HG03439 (cell line): Measurements from ENCODE around the gene NARS2.
"Not testable (repeated sequence)": the region's sequence is repeated elsewhere in the genome, so short reads cannot be mapped to it uniquely, and the experiment has no call there.

ENCODE experiments used
- ATAC-seq: cut with Tn5 transposase; IDR thresholded peaks from one replicate; pipeline ENCODE4 v1.9.1; 2021; ENCODE audit warnings: mild to moderate bottlenecking, moderate library complexity; ENCODE audit not compliant: unreplicated experiment

NARS2 gene

DNA sequence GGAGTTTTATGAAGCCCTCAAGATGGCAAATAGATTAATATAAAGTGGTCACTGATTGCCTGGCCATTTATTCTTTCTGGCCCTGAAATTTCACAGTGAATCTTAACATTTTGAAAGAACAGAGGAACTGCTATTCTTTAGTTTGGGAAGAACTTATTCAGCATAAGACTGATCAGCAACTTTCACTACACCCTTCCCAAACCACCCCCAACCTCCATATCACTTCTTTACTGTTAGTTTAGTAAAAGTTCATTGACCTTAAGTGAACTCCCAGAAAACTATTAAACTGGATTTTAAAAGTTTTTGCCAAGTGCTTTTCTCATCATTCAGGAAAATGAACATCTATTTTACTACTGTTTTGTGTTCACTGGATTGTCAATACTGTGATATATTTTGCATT lies 77.4 kb downstream of the NARS2 start:
- no peak for ATAC-seq

GRCh38 chr11:78493413-78493975 lies 81.2 kb downstream of the NARS2 start:
- ATAC-seq: no peak

DNA sequence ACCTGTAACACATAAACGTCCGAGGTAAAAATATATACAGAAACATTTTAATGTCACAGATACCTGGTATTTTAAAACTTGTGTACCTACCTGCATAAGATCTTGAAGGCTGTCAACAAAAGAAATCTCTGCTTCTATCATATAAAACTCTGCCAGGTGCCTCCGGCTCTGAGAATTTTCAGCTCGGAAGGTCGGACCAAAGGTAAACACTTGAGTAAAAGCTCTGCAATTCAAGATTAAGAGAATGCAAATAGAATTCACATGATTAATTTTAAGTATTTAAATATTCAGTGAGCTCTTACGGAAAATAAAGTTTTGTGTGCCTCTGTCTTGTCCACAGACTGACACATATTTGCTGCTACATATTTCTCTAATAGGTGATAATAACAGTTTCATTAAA lies 81.7 kb downstream of the NARS2 start:
- no peak for ATAC-seq

- ATAC-seq: no peak
Measured at GRCh38 chr11:78489184-78489583, 85.5 kb downstream of the NARS2 start.

DNA sequence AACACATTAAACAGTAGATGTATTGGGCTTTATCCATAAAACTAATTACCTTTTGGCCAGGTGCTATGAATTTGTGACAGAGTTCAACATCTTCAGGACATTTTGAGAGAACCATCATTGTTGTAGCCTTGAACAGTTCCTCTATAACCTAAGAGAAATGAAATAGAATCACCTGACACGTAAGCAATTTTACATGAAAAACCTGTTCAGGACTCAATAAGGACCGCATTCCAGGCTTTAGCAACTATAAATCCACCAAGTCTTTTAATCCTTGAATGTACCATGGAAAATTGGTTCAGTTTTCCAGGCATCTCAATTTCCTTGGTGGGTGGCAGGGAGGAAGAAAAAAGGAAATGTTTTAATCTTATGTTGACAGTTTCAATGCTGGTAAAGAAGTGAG lies 96.1 kb downstream of the NARS2 start:
- no peak for ATAC-seq

GRCh38 chr11:78476066-78476465 lies 98.6 kb downstream of the NARS2 start:
- ATAC-seq: no peak

DNA sequence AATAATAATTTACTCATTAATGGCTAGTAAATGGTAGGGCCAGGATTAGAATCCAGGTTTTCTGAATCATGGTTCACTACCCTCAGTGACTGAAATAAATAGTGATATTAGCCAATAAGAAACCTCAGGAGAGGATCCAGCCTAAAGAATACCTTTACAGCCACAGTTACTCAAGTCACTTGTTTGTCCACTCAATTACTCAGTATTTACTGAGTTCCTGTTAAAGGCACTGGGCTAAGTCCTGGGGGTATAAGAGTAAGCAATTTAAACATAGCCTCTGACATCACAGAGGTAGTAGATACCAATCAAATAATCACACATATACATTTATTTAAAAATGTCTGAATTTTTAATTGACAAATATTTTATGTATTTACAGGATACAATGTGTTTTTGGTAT lies 100.2 kb downstream of the NARS2 start:
- no peak for ATAC-seq

DNA sequence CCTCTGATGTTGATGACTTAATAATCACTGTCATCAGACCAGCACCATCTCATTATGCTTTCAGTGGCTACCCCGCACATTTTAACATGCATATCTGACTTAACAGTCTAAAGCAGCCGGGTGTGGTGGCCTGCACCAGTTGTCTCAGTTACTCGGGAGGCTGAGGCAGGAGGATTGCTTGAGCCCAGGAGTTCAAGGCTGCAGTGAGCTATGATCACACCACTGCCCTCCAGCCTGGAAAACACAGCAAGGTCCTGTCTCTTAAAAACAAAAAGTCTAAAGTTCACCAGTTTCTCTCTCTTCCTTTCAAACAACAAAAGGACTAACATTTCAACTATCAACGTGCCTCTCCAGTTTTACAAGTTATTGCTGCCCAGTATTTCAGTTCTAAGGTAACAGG lies 101.8 kb downstream of the NARS2 start:
- no peak for ATAC-seq

DNA sequence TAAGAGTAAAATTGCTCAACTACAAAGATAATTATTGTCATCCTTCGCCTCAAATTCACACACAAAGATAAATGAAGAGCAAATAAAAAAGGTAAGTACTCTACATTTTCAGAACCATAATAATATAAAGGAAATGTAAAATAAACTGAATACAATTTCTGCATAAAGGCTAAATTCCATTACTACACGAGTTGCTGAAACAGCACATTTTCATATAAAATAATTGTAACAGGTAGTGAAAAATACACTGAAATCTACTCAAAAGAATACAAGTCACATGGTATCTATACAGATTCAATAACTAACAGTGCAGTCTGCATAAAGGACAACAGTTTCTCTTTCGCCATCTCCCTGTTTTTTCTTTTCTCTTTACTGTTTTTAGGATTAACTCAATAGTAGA lies 102.3 kb downstream of the NARS2 start:
- no peak for ATAC-seq

- no peak for ATAC-seq
Measured at GRCh38 chr11:78470861-78471442, 103.7 kb downstream of the NARS2 start.

- ATAC-seq: no peak
Measured at GRCh38 chr11:78469896-78470295, 104.8 kb downstream of the NARS2 start.

GRCh38 chr11:78467931-78468330 lies 106.7 kb downstream of the NARS2 start:
- ATAC-seq: no peak

DNA sequence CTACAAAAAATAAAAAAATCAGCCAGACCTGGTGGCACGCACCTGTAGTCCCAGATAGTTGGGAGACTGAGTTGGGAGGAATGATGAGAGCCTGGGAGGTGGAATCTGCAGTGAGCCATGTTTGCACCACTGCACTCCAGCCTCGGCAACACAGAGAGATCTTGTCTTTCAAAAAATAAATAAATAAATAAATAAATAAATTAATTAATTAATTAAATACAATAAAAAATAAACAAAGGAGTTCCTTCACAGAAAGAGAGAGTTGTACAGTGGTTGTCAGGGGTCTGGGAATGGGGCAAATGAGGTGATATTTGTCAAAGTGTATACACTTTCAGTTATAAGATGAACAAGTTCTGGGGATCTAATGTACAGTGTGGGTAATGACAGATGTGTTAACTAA lies 107.3 kb downstream of the NARS2 start:
- ATAC-seq: no peak

- peak; percentile 98 for ATAC-seq
Measured at GRCh38 chr11:78465169-78465942, 109.3 kb downstream of the NARS2 start.

DNA sequence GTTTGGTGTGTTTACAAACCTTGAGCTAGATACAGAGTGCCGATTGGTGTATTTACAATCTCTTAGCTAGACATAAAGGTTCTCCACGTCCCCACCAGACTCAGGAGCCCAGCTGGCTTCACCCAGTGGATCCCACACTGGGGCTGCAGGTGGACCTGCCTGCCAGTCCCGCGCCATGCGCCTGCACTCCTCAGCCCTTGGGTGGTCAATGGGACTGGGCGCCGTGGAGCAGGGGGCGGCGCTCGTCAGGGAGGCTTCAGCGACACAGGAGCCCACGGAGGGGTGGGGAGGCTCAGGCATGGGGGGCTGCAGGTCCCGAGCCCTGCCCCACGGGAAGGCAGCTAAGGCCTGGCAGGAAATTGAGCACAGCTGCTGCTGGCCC lies 109.9 kb downstream of the NARS2 start:
- ATAC-seq: not testable (repeated sequence)

- ATAC-seq: no peak
Measured at GRCh38 chr11:78460471-78460870, 114.2 kb downstream of the NARS2 start.

GRCh38 chr11:78459738-78460137 lies 114.9 kb downstream of the NARS2 start:
- ATAC-seq: no peak

DNA sequence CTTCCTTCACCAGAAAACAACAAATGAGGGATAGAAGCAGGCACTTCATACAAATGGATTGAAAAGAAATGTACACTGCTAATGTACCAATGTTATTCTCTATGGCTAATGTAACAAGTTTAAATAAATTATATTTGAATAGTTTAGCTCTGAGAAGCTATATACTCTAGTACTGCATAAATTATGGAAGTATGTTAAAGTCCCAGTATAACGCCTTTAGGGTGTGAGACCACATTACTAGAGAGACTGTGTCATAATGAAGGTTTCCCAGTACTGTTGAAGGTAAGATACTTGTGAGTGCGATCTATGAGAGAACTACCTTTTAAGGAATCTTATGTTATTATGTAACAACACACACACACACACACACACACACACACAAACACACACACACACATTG lies 117.2 kb downstream of the NARS2 start:
- ATAC-seq: no peak

- ATAC-seq: peak; percentile 57
Measured at GRCh38 chr11:78453140-78453935, 121.3 kb downstream of the NARS2 start.

DNA sequence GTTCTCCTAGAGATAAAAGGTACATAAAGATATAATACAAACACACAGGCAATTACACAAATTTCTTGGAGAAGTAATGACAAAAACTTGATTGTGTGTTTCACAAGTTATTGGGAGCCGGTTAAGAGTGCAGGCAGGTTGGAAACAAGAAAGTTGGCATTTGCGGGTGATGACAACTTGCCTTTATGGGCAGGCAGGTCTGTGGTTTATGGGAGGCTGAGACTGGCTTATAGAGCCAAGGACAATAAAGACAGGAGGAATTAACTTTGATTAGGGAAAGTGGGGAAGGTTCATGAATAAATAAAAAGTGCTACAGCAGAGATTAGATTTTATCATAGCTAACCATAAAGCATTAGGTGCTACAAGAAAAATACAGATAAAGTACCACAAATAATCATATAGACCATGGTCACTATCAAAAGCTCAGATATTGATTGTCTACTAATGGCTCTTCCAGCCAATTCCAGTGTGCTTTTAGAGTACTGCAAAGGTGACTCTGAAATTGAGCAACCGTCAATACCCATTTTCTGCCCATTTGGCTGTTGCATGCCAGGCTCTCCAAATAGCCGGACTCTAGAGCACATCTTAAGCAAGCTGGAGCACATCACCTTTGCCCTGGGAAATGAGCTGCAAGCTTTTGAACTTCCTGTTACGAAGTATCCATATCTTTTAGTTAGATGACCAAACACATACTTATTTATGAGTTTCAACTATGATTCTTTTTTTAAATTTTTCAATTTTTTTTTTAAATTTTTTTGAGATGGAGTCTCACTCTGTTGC lies 123.1 kb downstream of the NARS2 start:
- ATAC-seq: no peak

DNA sequence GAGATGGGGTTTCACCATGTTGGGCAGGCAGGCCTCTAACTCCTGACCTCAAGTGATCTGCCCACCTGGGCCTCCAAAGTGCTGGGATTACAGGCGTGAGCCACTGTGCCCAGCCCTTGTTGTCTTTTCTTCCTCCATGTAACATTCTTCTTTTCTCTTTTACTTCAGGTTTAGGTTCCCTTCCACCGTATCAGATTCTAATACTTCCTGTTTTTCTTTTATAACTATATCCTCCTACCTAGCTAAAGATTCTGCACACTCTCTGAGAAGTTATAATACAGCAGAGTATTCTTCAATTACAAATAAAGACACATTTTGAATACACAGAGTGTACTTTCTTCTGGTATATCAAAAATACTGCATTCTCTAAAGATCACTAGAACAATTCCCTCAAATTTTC lies 123.8 kb downstream of the NARS2 start:
- ATAC-seq: no peak
